ENCODE measurements around the gene BOC.

- peak; percentile 32 to 43; a peak in 3 of 4 replicates for TF ChIP-seq CTCF (conservative IDR thresholded peaks at IDR 0.05; ENCODE audit: low read depth in 2 of 2)
- TF ChIP-seq POLR2AphosphoS5 (IDR thresholded peaks at IDR 0.05; ENCODE audit: low read depth): no peak
- TF ChIP-seq, protein P1, sequence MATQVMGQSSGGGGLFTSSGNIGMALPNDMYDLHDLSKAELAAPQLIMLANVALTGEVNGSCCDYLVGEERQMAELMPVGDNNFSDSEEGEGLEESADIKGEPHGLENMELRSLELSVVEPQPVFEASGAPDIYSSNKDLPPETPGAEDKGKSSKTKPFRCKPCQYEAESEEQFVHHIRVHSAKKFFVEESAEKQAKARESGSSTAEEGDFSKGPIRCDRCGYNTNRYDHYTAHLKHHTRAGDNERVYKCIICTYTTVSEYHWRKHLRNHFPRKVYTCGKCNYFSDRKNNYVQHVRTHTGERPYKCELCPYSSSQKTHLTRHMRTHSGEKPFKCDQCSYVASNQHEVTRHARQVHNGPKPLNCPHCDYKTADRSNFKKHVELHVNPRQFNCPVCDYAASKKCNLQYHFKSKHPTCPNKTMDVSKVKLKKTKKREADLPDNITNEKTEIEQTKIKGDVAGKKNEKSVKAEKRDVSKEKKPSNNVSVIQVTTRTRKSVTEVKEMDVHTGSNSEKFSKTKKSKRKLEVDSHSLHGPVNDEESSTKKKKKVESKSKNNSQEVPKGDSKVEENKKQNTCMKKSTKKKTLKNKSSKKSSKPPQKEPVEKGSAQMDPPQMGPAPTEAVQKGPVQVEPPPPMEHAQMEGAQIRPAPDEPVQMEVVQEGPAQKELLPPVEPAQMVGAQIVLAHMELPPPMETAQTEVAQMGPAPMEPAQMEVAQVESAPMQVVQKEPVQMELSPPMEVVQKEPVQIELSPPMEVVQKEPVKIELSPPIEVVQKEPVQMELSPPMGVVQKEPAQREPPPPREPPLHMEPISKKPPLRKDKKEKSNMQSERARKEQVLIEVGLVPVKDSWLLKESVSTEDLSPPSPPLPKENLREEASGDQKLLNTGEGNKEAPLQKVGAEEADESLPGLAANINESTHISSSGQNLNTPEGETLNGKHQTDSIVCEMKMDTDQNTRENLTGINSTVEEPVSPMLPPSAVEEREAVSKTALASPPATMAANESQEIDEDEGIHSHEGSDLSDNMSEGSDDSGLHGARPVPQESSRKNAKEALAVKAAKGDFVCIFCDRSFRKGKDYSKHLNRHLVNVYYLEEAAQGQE (IDR thresholded peaks at IDR 0.05; ENCODE audit: unreplicated experiment): no peak
- TF ChIP-seq CREB1 (CRISPR knock-in tag; IDR thresholded peaks at IDR 0.05; ENCODE audit: low read depth): no peak
- TF ChIP-seq ZNF114 (CRISPR knock-in tag; IDR thresholded peaks at IDR 0.05): no peak
Observed at GRCh38 chr3:113275929-113276750, 64.8 kb downstream of the BOC start.
